Gastrocnemius medialis (tissue), 4 donors: ENCODE data around the gene CARD11.

Source experiments
- POLR2A ChIP-seq, 2 donors: fragments of 450-650 bp; IDR thresholded peaks; one replicate each; pipeline ENCODE4 v1.6.1; 2017; ENCODE audit warnings: antibody characterized with exemption in 2 of 2, mild to moderate bottlenecking in 2 of 2, moderate library complexity in 2 of 2
- TF ChIP-seq, protein P1 (sequence below), 5 experiments: fragments of 450-650 bp in 3 of 5; fragments of 200-600 bp in 2 of 5; sonication (generic) in 2 of 5; IDR thresholded peaks in 4 of 5; conservative IDR thresholded peaks in 1 of 5; 1 replicate in 4 of 5; 2 replicates in 1 of 5; pipeline ENCODE4 v1.5.1; 2016 to 2019; ENCODE audit warnings: antibody characterized with exemption in 5 of 5, mild to moderate bottlenecking in 3 of 5, moderate library complexity in 3 of 5

DNA sequence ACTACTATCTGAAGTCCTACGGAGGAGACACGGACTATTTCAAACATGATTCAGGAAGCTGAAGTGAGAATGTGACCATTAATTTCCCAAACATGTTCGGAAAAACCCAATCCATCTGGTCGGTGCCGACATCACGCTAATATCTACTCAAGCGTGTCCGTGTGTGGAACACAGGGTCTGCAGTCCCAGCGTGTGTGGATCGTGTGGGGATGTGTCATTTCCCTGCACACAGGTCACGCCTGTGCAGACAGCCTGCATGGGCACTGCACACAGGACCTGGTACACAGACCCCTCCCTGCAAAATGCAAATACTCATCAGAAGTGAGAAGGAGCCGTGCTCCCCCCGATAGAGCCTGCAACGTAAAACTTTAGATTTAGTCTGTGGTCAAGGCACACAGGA is 57.8 kb downstream of the CARD11 start:
- TF ChIP-seq, protein P1, sequence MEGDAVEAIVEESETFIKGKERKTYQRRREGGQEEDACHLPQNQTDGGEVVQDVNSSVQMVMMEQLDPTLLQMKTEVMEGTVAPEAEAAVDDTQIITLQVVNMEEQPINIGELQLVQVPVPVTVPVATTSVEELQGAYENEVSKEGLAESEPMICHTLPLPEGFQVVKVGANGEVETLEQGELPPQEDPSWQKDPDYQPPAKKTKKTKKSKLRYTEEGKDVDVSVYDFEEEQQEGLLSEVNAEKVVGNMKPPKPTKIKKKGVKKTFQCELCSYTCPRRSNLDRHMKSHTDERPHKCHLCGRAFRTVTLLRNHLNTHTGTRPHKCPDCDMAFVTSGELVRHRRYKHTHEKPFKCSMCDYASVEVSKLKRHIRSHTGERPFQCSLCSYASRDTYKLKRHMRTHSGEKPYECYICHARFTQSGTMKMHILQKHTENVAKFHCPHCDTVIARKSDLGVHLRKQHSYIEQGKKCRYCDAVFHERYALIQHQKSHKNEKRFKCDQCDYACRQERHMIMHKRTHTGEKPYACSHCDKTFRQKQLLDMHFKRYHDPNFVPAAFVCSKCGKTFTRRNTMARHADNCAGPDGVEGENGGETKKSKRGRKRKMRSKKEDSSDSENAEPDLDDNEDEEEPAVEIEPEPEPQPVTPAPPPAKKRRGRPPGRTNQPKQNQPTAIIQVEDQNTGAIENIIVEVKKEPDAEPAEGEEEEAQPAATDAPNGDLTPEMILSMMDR (IDR thresholded peaks at IDR 0.05 in 4 of 5, conservative IDR thresholded peaks at IDR 0.05 in 1 of 5): no peak
- TF ChIP-seq POLR2A (IDR thresholded peaks at IDR 0.05): no peak
